Measurements from ENCODE around the gene PTGER1. TPM values are rescaled to one million over a fixed set of nuclear protein-coding genes. Genes with fewer than 3 reads are reported as not detected.

The PTGER1 gene
- total RNA-seq, result under 1 TPM; 0.31 to 0.67 TPM

GRCh38 chr19:14475251-14476073, at the start of gene PTGER1:
TSS of gene PTGER1 (minus strand) at chr19:14475354. CDS start at chr19:14474320, 1,034 bp downstream.
- Mint-ChIP-seq H3K27ac (peak within 1 kb of the TSS in 1 of 2 donors; percentile 31), H3K4me1 (ENCODE audit: low read depth in 2 of 2) (peaks cover 24 to 36% of the 10 kb centered on the region in 2 donors), H3K27me3 (peaks cover 0 to 14% of the 10 kb centered on the region in 2 donors), H3K9me3 (no peaks in the 10 kb centered on the region), H3K36me3 (no peaks in the 10 kb centered on the region), H3K4me3 (peak within 1 kb of the TSS; percentile 69)
- no peak for DNase-seq (ENCODE audit: low spot score)
- peak; percentile 29 to 53 for ATAC-seq

- Mint-ChIP-seq H3K9me3 (no peaks in the 10 kb centered on the region), H3K4me3 (no peak overlapping the region), H3K4me1 (ENCODE audit: low read depth in 2 of 2) (peaks cover 38 to 51% of the 10 kb centered on the region in 2 donors), H3K27me3 (no peaks in the 10 kb centered on the region), H3K36me3 (peaks cover 11% of the 10 kb centered on the region), H3K27ac (peak overlapping the region; percentile 80 to 95)
- no peak for ATAC-seq
- no peak for DNase-seq (ENCODE audit: low spot score)
Observed at GRCh38 chr19:14520543-14520942, 45.4 kb upstream of the PTGER1 start.

- H3K4me3 Mint-ChIP-seq, result peak overlapping the region; percentile 81
- H3K4me1 Mint-ChIP-seq (ENCODE audit: low read depth in 2 of 2), result peaks cover 43 to 57% of the 10 kb centered on the region in 2 donors
- no peak for ATAC-seq
Observed at GRCh38 chr19:14519860-14520407, 44.8 kb upstream of the PTGER1 start.

GRCh38 chr19:14519245-14519859, 44.2 kb upstream of the PTGER1 start:
- H3K4me1 Mint-ChIP-seq (ENCODE audit: low read depth in 2 of 2), result peaks cover 49 to 63% of the 10 kb centered on the region in 2 donors
- H3K27ac Mint-ChIP-seq, result peak overlapping the region; percentile 80 to 95
- H3K36me3 Mint-ChIP-seq, result peaks cover 22% of the 10 kb centered on the region
- no peaks in the 10 kb centered on the region for H3K9me3 Mint-ChIP-seq
- ATAC-seq (no peak), DNase-seq (ENCODE audit: low spot score) (no peak)
- no peaks in the 10 kb centered on the region for H3K27me3 Mint-ChIP-seq
- H3K4me3 Mint-ChIP-seq, result peak overlapping the region; percentile 81

More at GRCh38 chr19:14519860-14520407, 44.8 kb upstream of the PTGER1 start:
- Mint-ChIP-seq H3K9me3 (no peaks in the 10 kb centered on the region), H3K36me3 (peaks cover 17% of the 10 kb centered on the region), H3K27ac (peak overlapping the region; percentile 80 to 95), H3K27me3 (no peaks in the 10 kb centered on the region)
- peak; percentile 32 for DNase-seq (ENCODE audit: low spot score)

GRCh38 chr19:14517840-14518505, 42.8 kb upstream of the PTGER1 start, which contains the start of gene DNAJB1:
TSS of gene DNAJB1 (minus strand) at chr19:14518397. CDS start at chr19:14518349, 48 bp downstream.
- H3K4me1 Mint-ChIP-seq (ENCODE audit: low read depth in 2 of 2), result peaks cover 46 to 59% of the 10 kb centered on the region in 2 donors
- DNase-seq (ENCODE audit: low spot score) (peak; percentile 91), ATAC-seq (peak; percentile 79 to 84)
- H3K9me3 Mint-ChIP-seq, result no peaks in the 10 kb centered on the region
- H3K27ac Mint-ChIP-seq, result peak within 1 kb of the TSS; percentile 80 to 95
- peak within 1 kb of the TSS; percentile 99 for H3K4me3 Mint-ChIP-seq
- no peaks in the 10 kb centered on the region for H3K27me3 Mint-ChIP-seq
- H3K36me3 Mint-ChIP-seq, result peaks cover 22% of the 10 kb centered on the region

GRCh38 chr19:14517446-14517839, 42.3 kb upstream of the PTGER1 start:
- Mint-ChIP-seq H3K9me3 (no peaks in the 10 kb centered on the region), H3K4me1 (ENCODE audit: low read depth in 2 of 2) (peaks cover 41 to 54% of the 10 kb centered on the region in 2 donors), H3K4me3 (peak overlapping the region; percentile 99), H3K27ac (peak overlapping the region; percentile 80 to 89), H3K27me3 (no peaks in the 10 kb centered on the region), H3K36me3 (peaks cover 22% of the 10 kb centered on the region)
- DNase-seq (ENCODE audit: low spot score) (no peak), ATAC-seq (no peak)

- peaks cover 22% of the 10 kb centered on the region for H3K36me3 Mint-ChIP-seq
- DNase-seq (ENCODE audit: low spot score), result peak; percentile 53
- no peaks in the 10 kb centered on the region for H3K27me3 Mint-ChIP-seq
- H3K27ac Mint-ChIP-seq, result peak overlapping the region; percentile 74 to 89
- H3K4me1 Mint-ChIP-seq (ENCODE audit: low read depth in 2 of 2), result peaks cover 37 to 49% of the 10 kb centered on the region in 2 donors
- ATAC-seq, result no peak
- H3K4me3 Mint-ChIP-seq, result peak overlapping the region; percentile 99
- H3K9me3 Mint-ChIP-seq, result no peaks in the 10 kb centered on the region
Observed at GRCh38 chr19:14516746-14517438, 41.7 kb upstream of the PTGER1 start.

- peaks cover 22% of the 10 kb centered on the region for H3K36me3 Mint-ChIP-seq
- H3K27ac Mint-ChIP-seq, result peak overlapping the region; percentile 74 to 89
- no peaks in the 10 kb centered on the region for H3K9me3 Mint-ChIP-seq
- ATAC-seq (no peak), DNase-seq (ENCODE audit: low spot score) (no peak)
- H3K27me3 Mint-ChIP-seq, result no peaks in the 10 kb centered on the region
- H3K4me3 Mint-ChIP-seq, result peak overlapping the region; percentile 99
- peaks cover 37 to 46% of the 10 kb centered on the region in 2 donors for H3K4me1 Mint-ChIP-seq (ENCODE audit: low read depth in 2 of 2)
Observed at GRCh38 chr19:14516048-14516534, 40.9 kb upstream of the PTGER1 start.

GRCh38 chr19:14515501-14516047, 40.4 kb upstream of the PTGER1 start:
- DNase-seq (ENCODE audit: low spot score) (no peak), ATAC-seq (no peak)
- Mint-ChIP-seq H3K4me1 (ENCODE audit: low read depth in 2 of 2) (peaks cover 37 to 46% of the 10 kb centered on the region in 2 donors), H3K9me3 (no peaks in the 10 kb centered on the region), H3K27ac (peak overlapping the region; percentile 74 to 89), H3K27me3 (no peaks in the 10 kb centered on the region), H3K4me3 (peak overlapping the region; percentile 99), H3K36me3 (peaks cover 22% of the 10 kb centered on the region)

GRCh38 chr19:14514215-14514863, 39.2 kb upstream of the PTGER1 start:
- H3K27ac Mint-ChIP-seq, result peak overlapping the region; percentile 74 to 89
- DNase-seq (ENCODE audit: low spot score) (peak; percentile 58), ATAC-seq (no peak)
- H3K36me3 Mint-ChIP-seq, result peaks cover 22% of the 10 kb centered on the region
- no peaks in the 10 kb centered on the region for H3K9me3 Mint-ChIP-seq
- H3K4me1 Mint-ChIP-seq (ENCODE audit: low read depth in 2 of 2), result peaks cover 31 to 36% of the 10 kb centered on the region in 2 donors
- H3K27me3 Mint-ChIP-seq, result no peaks in the 10 kb centered on the region
- peak overlapping the region; percentile 99 for H3K4me3 Mint-ChIP-seq

- ATAC-seq, result no peak
- Mint-ChIP-seq H3K36me3 (peaks cover 22% of the 10 kb centered on the region), H3K27ac (no peak overlapping the region), H3K4me1 (ENCODE audit: low read depth in 2 of 2) (peaks cover 30% of the 10 kb centered on the region in 2 donors), H3K9me3 (no peaks in the 10 kb centered on the region), H3K27me3 (no peaks in the 10 kb centered on the region), H3K4me3 (no peak overlapping the region)
- peak; percentile 44 for DNase-seq (ENCODE audit: low spot score)
Observed at GRCh38 chr19:14512406-14512961, 37.3 kb upstream of the PTGER1 start.

GRCh38 chr19:14511229-14511593, 36.1 kb upstream of the PTGER1 start:
- no peaks in the 10 kb centered on the region for H3K9me3 Mint-ChIP-seq
- peaks cover 19% of the 10 kb centered on the region in 2 donors for H3K4me1 Mint-ChIP-seq (ENCODE audit: low read depth in 2 of 2)
- peak; percentile 32 for DNase-seq (ENCODE audit: low spot score)
- no peak overlapping the region for H3K4me3 Mint-ChIP-seq
- no peaks in the 10 kb centered on the region for H3K27me3 Mint-ChIP-seq
- H3K36me3 Mint-ChIP-seq, result peaks cover 12% of the 10 kb centered on the region
- no peak for ATAC-seq
- H3K27ac Mint-ChIP-seq, result no peak overlapping the region

Measured in natural killer cell treated with Interleukin-12 subunit alpha and Interleukin-12 subunit beta and Interleukin-15 and Interleukin-18, amount 100 ng/mL, for 72 hours (primary cell).